Measurements from ENCODE around the gene LIM2. TPM values are rescaled to one million over a fixed set of nuclear protein-coding genes. Genes with fewer than 3 reads are reported as not detected.

LIM2 gene
- total and polyA plus RNA-seq, 9 of the 15 experiments (the other 6 are each of a cell fraction or from before 2014, with no cell fraction given): 0.07 to 0.45 (median 0.18) TPM; not detected in 4

- TF ChIP-seq, protein P1, sequence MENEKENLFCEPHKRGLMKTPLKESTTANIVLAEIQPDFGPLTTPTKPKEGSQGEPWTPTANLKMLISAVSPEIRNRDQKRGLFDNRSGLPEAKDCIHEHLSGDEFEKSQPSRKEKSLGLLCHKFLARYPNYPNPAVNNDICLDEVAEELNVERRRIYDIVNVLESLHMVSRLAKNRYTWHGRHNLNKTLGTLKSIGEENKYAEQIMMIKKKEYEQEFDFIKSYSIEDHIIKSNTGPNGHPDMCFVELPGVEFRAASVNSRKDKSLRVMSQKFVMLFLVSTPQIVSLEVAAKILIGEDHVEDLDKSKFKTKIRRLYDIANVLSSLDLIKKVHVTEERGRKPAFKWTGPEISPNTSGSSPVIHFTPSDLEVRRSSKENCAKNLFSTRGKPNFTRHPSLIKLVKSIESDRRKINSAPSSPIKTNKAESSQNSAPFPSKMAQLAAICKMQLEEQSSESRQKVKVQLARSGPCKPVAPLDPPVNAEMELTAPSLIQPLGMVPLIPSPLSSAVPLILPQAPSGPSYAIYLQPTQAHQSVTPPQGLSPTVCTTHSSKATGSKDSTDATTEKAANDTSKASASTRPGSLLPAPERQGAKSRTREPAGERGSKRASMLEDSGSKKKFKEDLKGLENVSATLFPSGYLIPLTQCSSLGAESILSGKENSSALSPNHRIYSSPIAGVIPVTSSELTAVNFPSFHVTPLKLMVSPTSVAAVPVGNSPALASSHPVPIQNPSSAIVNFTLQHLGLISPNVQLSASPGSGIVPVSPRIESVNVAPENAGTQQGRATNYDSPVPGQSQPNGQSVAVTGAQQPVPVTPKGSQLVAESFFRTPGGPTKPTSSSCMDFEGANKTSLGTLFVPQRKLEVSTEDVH (IDR thresholded peaks at IDR 0.05; ENCODE audit: low read depth, partially characterized antibody): peak; percentile 76
- TF ChIP-seq ZNF41 (CRISPR knock-in tag; conservative IDR thresholded peaks at IDR 0.05): no peak
- TF ChIP-seq PRDM10 (IDR thresholded peaks at IDR 0.05; ENCODE audit: partially characterized antibody): peak; percentile 42
- TF ChIP-seq CREB1 (IDR thresholded peaks at IDR 0.05): no peak; the same call in 1 of the 2 replicates
- TF ChIP-seq CREB1 (CRISPR knock-in tag; IDR thresholded peaks at IDR 0.05): peak; percentile 77; the same call in 1 of the 2 replicates
- TF ChIP-seq POLR2AphosphoS2 (IDR thresholded peaks at IDR 0.05; ENCODE audit: low read length): peak; percentile 85; the same call in 1 of the 2 replicates
- TF ChIP-seq CTBP1 (IDR thresholded peaks at IDR 0.05; ENCODE audit: borderline replicate concordance): peak; percentile 57
- TF ChIP-seq ZNF175 (CRISPR knock-in tag; IDR thresholded peaks at IDR 0.05; ENCODE audit: low read depth): 0 out of 2 replicates have a peak, but pooled peaks have one; percentile 10
- TF ChIP-seq TBP (optimal IDR thresholded peaks at IDR 0.05; ENCODE audit: low read depth, low read length): peak; percentile 76
- no peak for TF ChIP-seq ZNF23 (CRISPR knock-in tag; IDR thresholded peaks at IDR 0.05)
- TF ChIP-seq, protein P2, sequence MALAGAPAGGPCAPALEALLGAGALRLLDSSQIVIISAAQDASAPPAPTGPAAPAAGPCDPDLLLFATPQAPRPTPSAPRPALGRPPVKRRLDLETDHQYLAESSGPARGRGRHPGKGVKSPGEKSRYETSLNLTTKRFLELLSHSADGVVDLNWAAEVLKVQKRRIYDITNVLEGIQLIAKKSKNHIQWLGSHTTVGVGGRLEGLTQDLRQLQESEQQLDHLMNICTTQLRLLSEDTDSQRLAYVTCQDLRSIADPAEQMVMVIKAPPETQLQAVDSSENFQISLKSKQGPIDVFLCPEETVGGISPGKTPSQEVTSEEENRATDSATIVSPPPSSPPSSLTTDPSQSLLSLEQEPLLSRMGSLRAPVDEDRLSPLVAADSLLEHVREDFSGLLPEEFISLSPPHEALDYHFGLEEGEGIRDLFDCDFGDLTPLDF (CRISPR knock-in tag; IDR thresholded peaks at IDR 0.05): peak; percentile 96
- TF ChIP-seq SP2 (IDR thresholded peaks at IDR 0.05; ENCODE audit: extremely low read depth, low read depth, low read length, poor library complexity, severe bottlenecking): peak; percentile 66
- TF ChIP-seq, protein P3, sequence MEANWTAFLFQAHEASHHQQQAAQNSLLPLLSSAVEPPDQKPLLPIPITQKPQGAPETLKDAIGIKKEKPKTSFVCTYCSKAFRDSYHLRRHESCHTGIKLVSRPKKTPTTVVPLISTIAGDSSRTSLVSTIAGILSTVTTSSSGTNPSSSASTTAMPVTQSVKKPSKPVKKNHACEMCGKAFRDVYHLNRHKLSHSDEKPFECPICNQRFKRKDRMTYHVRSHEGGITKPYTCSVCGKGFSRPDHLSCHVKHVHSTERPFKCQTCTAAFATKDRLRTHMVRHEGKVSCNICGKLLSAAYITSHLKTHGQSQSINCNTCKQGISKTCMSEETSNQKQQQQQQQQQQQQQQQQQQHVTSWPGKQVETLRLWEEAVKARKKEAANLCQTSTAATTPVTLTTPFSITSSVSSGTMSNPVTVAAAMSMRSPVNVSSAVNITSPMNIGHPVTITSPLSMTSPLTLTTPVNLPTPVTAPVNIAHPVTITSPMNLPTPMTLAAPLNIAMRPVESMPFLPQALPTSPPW (CRISPR knock-in tag; IDR thresholded peaks at IDR 0.05): peak; percentile 72
- TF ChIP-seq CHD2 (IDR thresholded peaks at IDR 0.05; ENCODE audit: low read depth, low read length): peak; percentile 82
- peak; percentile 84 for TF ChIP-seq SP1 (CRISPR knock-in tag; IDR thresholded peaks at IDR 0.05)
- TF ChIP-seq POLR2A (conservative IDR thresholded peaks at IDR 0.05): peak; percentile 79
These were observed 6.5 kb upstream of the LIM2 start (continued) for GRCh38 chr19:51394050-51394836.
